OCI-LY1 (cell line): Measurements from ENCODE around the gene TRAK1.
A peak's percentile ranks its signal among the peaks of the same experiment; 100 is the strongest.

Source experiments
- H2AFZ ChIP-seq: fragments of 200-600 bp; sonication (generic), shearing (Covaris generic); 2 replicates; pipeline ENCODE4 v1.6.0; 2014; ENCODE audit warnings: antibody characterized with exemption, mild to moderate bottlenecking, low read length
- H3F3A ChIP-seq: fragments of 200-600 bp; sonication (generic), shearing (Covaris generic); 2 replicates; pipeline ENCODE4 v1.6.0; 2014; ENCODE audit warnings: mild to moderate bottlenecking, antibody characterized with exemption, low read length, moderate library complexity; ENCODE audit not compliant: insufficient read depth
- H3K27ac ChIP-seq: fragments of 200-600 bp; sonication (generic); 2 replicates; pipeline ENCODE4 v1.5.1; 2014; ENCODE audit warnings: low read length, mixed run types, mild to moderate bottlenecking, low read depth; ENCODE audit not compliant: poor library complexity, severe bottlenecking
- H3K27me3 ChIP-seq: fragments of 200-600 bp; sonication (generic); 2 replicates; pipeline ENCODE4 v1.6.0; 2014; ENCODE audit warnings: antibody characterized with exemption, mild to moderate bottlenecking, low read length, moderate library complexity; ENCODE audit not compliant: insufficient read depth
- H3K36me3 ChIP-seq: fragments of 200-600 bp; sonication (generic); 2 replicates; pipeline ENCODE4 v1.6.1; 2014; ENCODE audit warnings: mild to moderate bottlenecking, antibody characterized with exemption, low read length, moderate library complexity, mixed read lengths; ENCODE audit not compliant: insufficient read depth
- H3K4me1 ChIP-seq: fragments of 200-600 bp; sonication (generic); 2 replicates; pipeline ENCODE4 v1.5.1; 2014; ENCODE audit warnings: mild to moderate bottlenecking, low read length, moderate library complexity; ENCODE audit not compliant: insufficient read depth, severe bottlenecking
- H3K4me2 ChIP-seq: fragments of 200-600 bp; sonication (generic), shearing (Covaris generic); 2 replicates; pipeline ENCODE4 v1.6.1; 2014; ENCODE audit warnings: low read length
- H3K4me3 ChIP-seq: fragments of 200-600 bp; sonication (generic); 2 replicates; pipeline ENCODE4 v1.5.1; 2014; ENCODE audit warnings: low read length, low read depth, mild to moderate bottlenecking, mixed read lengths; ENCODE audit not compliant: poor library complexity, severe bottlenecking
- H3K79me2 ChIP-seq: fragments of 200-600 bp; shearing (Covaris generic); 2 replicates; pipeline ENCODE4 v1.6.1; 2016; ENCODE audit warnings: mixed run types, low read length, mixed read lengths; ENCODE audit not compliant: insufficient read depth
- H3K9ac ChIP-seq: fragments of 200-600 bp; sonication (generic), shearing (Covaris generic); 2 replicates; pipeline ENCODE4 v1.6.1; 2014; ENCODE audit warnings: mild to moderate bottlenecking, low read length, mixed read lengths
- H3K9me2 ChIP-seq: fragments of 200-600 bp; sonication (generic), shearing (Covaris generic); 2 replicates; pipeline ENCODE4 v1.6.1; 2014; ENCODE audit warnings: low read depth, mild to moderate bottlenecking, low read length, mixed read lengths
- H3K9me3 ChIP-seq: fragments of 200-600 bp; shearing (Covaris generic); 2 replicates; pipeline ENCODE4 v1.6.1; 2014; ENCODE audit warnings: low read length, mixed read lengths
- H4K20me1 ChIP-seq: fragments of 200-600 bp; sonication (generic), shearing (Covaris generic); 2 replicates; pipeline ENCODE4 v1.6.0; 2016; ENCODE audit warnings: mild to moderate bottlenecking, low read length; ENCODE audit not compliant: insufficient read depth
- CTCF ChIP-seq: fragments of 200-600 bp; sonication (generic), shearing (Covaris generic); IDR thresholded peaks from 2 replicates; pipeline ENCODE4 v1.5.1; 2017; ENCODE audit warnings: mild to moderate bottlenecking, antibody characterized with exemption, low read length, moderate library complexity, mixed read lengths
- EZH2 ChIP-seq: fragments of 200-600 bp; sonication (generic), shearing (Covaris generic); IDR thresholded peaks from 2 replicates; pipeline ENCODE4 v1.8.0; 2017; ENCODE audit warnings: borderline replicate concordance, mixed run types, mild to moderate bottlenecking, antibody characterized with exemption, low read length, moderate library complexity, mixed read lengths

Gene TRAK1

DNA sequence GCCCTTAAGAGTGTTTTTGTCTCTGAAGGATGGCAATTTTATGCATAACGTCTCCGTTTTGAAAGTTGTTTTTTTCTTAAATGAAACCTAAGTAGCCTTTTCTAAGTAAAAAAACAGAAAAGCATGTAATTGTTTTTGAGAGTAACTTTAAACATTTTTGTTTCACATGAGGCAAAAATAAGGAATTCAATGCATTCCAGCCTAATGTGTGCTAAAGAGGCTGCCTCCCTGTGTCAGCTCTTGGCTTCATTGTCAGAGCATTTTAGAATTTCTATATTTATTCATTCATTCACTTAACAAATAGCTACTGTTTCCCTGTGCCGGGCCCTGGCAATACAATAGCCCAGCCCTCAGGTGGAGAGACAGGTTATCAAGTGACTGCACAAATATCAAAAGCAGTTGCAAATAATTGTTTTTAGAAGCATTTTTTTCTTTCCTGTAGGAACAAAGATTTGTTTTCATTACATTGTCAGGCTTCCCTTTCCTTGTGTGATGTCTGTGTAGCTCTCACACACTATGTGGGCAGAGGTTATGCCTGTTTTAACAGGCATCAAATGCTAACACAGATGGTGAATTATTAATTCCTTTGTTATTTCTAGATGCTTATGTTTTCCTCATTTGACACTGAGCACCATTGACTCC lies 93.0 kb downstream of the TRAK1 start:
- H3K4me3 ChIP-seq = no peak overlapping the region
- no peaks in the 10 kb centered on the region for H3K79me2 ChIP-seq
- no peaks in the 10 kb centered on the region for H3F3A ChIP-seq
- H3K27ac ChIP-seq = peak overlapping the region; percentile 34
- 0 out of 2 replicates have a peak, but pooled peaks cover 2% of the 10 kb centered on the region for H4K20me1 ChIP-seq
- H2AFZ ChIP-seq = no peak overlapping the region
- no peak for TF ChIP-seq CTCF
- no peak for TF ChIP-seq EZH2
- H3K9me3 ChIP-seq = no peaks in the 10 kb centered on the region
- H3K4me2 ChIP-seq = no peak overlapping the region
- H3K4me1 ChIP-seq = peaks cover 5% of the 10 kb centered on the region
- no peak overlapping the region for H3K9ac ChIP-seq
- peaks cover 46% of the 10 kb centered on the region; the same call in 1 of the 2 replicates for H3K36me3 ChIP-seq
- no peaks in the 10 kb centered on the region for H3K9me2 ChIP-seq
- no peaks in the 10 kb centered on the region for H3K27me3 ChIP-seq

DNA sequence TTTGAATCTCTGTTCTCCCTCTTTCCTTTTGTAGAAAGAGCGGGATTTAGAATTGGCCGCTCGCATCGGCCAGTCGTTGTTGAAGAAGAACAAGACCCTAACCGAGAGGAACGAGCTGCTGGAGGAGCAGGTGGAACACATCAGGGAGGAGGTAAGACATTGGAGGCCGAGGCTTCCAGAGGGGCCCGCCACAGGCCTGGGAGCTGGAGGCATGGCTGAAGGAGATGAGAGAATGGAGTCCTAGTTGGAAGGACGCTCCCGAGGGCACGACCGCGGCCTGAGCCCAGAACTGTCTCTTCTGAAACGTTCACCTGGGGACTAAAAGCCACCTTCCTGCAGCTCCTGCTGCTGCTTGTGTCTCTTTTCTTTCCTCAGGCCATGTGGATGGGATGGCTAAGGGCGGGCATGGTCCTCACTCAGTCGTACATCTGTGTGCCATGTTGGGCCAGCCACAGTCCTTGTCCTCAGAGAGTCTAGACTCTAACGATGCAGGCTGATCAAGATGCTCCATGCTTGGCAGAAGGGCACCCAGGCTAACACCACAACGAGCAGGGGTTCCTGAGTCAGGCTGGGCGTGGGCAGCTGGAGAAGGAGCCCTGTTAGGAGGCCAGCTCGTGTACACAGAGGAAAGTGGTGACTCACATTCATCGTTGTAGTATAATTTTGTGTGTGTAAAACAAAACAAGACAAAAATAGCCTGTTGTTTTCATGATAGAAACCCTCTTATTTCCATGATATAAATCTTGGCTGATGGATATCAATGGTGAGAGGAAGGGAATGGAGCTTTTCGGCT lies 93.7 kb downstream of the TRAK1 start:
- Histone ChIP-seq H3K4me2 (no peak overlapping the region), H3K4me3 (no peak overlapping the region), H3K9ac (no peak overlapping the region), H3K9me3 (no peaks in the 10 kb centered on the region), H3K79me2 (no peaks in the 10 kb centered on the region), H2AFZ (no peak overlapping the region), H4K20me1 (0 out of 2 replicates have a peak, but pooled peaks cover 2% of the 10 kb centered on the region), H3F3A (no peaks in the 10 kb centered on the region), H3K36me3 (peaks cover 43% of the 10 kb centered on the region; the same call in 1 of the 2 replicates), H3K27ac (no peak overlapping the region), H3K27me3 (no peaks in the 10 kb centered on the region), H3K4me1 (peaks cover 12% of the 10 kb centered on the region), H3K9me2 (no peaks in the 10 kb centered on the region)
- TF ChIP-seq EZH2 (no peak), CTCF (no peak)

DNA sequence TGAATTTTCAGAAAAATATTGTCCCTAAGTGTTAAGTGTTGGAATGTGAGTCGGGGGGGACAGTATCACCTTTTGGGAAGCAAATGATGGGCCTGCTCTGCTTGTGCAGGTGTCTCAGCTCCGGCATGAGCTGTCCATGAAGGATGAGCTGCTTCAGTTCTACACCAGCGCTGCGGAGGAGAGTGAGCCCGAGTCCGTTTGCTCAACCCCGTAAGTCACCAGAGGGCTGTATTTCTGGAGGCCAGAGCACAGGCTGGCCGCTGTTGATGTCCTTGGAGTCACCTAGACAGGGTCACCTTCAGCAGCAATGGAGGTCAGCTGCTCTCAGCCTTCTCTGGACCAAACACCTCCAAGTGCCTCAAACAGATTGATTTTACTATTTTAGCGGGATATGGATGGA lies 96.8 kb downstream of the TRAK1 start:
- H3K4me2 ChIP-seq = no peak overlapping the region
- no peak overlapping the region for H3K4me3 ChIP-seq
- peaks cover 47% of the 10 kb centered on the region; the same call in 1 of the 2 replicates for H3K36me3 ChIP-seq
- H3K4me1 ChIP-seq = peaks cover 43% of the 10 kb centered on the region
- no peaks in the 10 kb centered on the region for H3K27me3 ChIP-seq
- H3K9ac ChIP-seq = no peak overlapping the region
- H3K27ac ChIP-seq = peak overlapping the region; percentile 96
- no peak overlapping the region for H2AFZ ChIP-seq
- H3K9me3 ChIP-seq = no peaks in the 10 kb centered on the region
- TF ChIP-seq EZH2 = no peak
- 0 out of 2 replicates have a peak, but pooled peaks cover 2% of the 10 kb centered on the region for H4K20me1 ChIP-seq
- 0 out of 2 replicates have a peak, but pooled peaks cover under 1% of the 10 kb centered on the region for H3F3A ChIP-seq
- no peaks in the 10 kb centered on the region for H3K9me2 ChIP-seq
- H3K79me2 ChIP-seq = no peaks in the 10 kb centered on the region
